Measurements from ENCODE around the gene SFXN4.

- TF ChIP-seq CTCF (conservative IDR thresholded peaks at IDR 0.05; ENCODE audit: low read depth, low read length) (no peak), POLR2A (IDR thresholded peaks at IDR 0.05; ENCODE audit: low read depth, low read length) (no peak), SMC3 (IDR thresholded peaks at IDR 0.05; ENCODE audit: low read depth, low read length) (no peak), MXI1 (IDR thresholded peaks at IDR 0.05; ENCODE audit: borderline replicate concordance, low read depth, low read length) (no peak), CHD1 (IDR thresholded peaks at IDR 0.05; ENCODE audit: low read depth, low read length) (no peak)
These were observed 44.6 kb downstream of the SFXN4 start for GRCh38 chr10:119120875-119121274.

All from IMR-90 (cell line).